ENCODE results near the gene CDH15.

Gene CDH15

DNA sequence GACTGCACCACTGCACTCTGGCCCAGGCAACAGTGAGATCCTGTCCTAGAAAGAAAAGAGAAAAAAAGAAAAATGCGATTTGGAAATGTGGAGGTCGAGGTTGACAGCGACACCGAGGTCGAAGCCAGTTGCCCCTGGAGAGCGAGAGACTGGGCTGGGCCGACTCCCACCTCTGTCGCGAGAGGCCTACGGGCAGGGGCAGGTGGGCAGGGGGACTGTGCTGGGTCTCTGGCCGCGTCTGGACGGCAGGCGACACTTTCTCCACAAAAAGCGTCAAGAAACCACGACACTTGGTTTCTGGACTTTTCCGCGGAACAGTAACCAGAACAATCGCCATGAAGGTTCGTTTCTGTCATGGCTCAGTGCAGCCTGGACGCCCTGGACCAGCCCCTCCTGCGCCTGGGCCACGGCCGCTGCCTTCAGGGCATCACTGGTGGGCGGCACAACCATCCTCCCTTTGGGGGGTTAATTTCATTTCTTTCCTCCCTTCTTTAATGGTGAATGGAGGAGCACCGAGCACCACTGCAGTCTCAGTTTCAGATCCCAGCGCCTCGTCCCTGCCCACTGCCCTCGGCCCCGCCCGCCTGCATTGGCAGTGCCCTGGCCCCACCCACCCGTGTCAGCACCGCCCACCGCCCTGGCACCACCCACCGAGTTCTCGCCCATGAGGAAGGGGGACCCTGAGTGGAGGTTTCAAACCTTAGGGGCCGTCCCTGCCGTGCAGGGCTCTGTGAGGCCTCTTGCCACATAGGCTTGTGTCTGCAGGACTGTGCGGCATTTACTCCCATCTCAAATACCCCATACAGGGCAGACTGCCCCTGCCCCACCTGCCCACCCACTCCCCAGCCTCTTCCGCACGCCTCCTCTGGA lies 18.5 kb upstream of the CDH15 start:
- no peak overlapping the region for H3K27ac ChIP-seq (ENCODE audit: low read length)
- no peaks in the 10 kb centered on the region for H3K27me3 ChIP-seq (ENCODE audit: control insufficient read depth, insufficient read depth, low read length)
- H3K4me3 ChIP-seq (ENCODE audit: low read length) = no peak overlapping the region
- peaks cover 2% of the 10 kb centered on the region for H3K36me3 ChIP-seq (ENCODE audit: control insufficient read depth, low read depth, low read length)
- peaks cover 6% of the 10 kb centered on the region for H3K9me3 ChIP-seq (ENCODE audit: control insufficient read depth, low read depth, low read length)
- no peaks in the 10 kb centered on the region for H3K4me1 ChIP-seq (ENCODE audit: control insufficient read depth, low read depth, low read length)
- no peak overlapping the region for H3K9ac ChIP-seq (ENCODE audit: low read length)

- Histone ChIP-seq H3K9ac (ENCODE audit: low read length) (no peak overlapping the region), H3K27ac (ENCODE audit: low read length) (no peak overlapping the region), H3K36me3 (ENCODE audit: control insufficient read depth, low read depth, low read length) (peaks cover 2% of the 10 kb centered on the region), H3K4me3 (ENCODE audit: low read length) (no peak overlapping the region), H3K9me3 (ENCODE audit: control insufficient read depth, low read depth, low read length) (peaks cover 6% of the 10 kb centered on the region), H3K27me3 (ENCODE audit: control insufficient read depth, insufficient read depth, low read length) (no peaks in the 10 kb centered on the region), H3K4me1 (ENCODE audit: control insufficient read depth, low read depth, low read length) (no peaks in the 10 kb centered on the region)
These were observed 17.7 kb upstream of the CDH15 start for GRCh38 chr16:89153848-89154271.

GRCh38 chr16:89154390-89155183 lies 17.0 kb upstream of the CDH15 start:
- no peaks in the 10 kb centered on the region for H3K27me3 ChIP-seq (ENCODE audit: control insufficient read depth, insufficient read depth, low read length)
- H3K9me3 ChIP-seq (ENCODE audit: control insufficient read depth, low read depth, low read length) = no peaks in the 10 kb centered on the region
- H3K9ac ChIP-seq (ENCODE audit: low read length) = no peak overlapping the region
- H3K36me3 ChIP-seq (ENCODE audit: control insufficient read depth, low read depth, low read length) = peaks cover 2% of the 10 kb centered on the region
- H3K27ac ChIP-seq (ENCODE audit: low read length) = no peak overlapping the region
- H3K4me3 ChIP-seq (ENCODE audit: low read length) = no peak overlapping the region
- no peaks in the 10 kb centered on the region for H3K4me1 ChIP-seq (ENCODE audit: control insufficient read depth, low read depth, low read length)

GRCh38 chr16:89155184-89155679 lies 16.3 kb upstream of the CDH15 start:
- Histone ChIP-seq H3K27me3 (ENCODE audit: control insufficient read depth, insufficient read depth, low read length) (no peaks in the 10 kb centered on the region), H3K9ac (ENCODE audit: low read length) (no peak overlapping the region), H3K27ac (ENCODE audit: low read length) (no peak overlapping the region), H3K4me3 (ENCODE audit: low read length) (no peak overlapping the region), H3K9me3 (ENCODE audit: control insufficient read depth, low read depth, low read length) (no peaks in the 10 kb centered on the region), H3K4me1 (ENCODE audit: control insufficient read depth, low read depth, low read length) (no peaks in the 10 kb centered on the region), H3K36me3 (ENCODE audit: control insufficient read depth, low read depth, low read length) (peaks cover 2% of the 10 kb centered on the region)

- no peak overlapping the region for H3K27ac ChIP-seq (ENCODE audit: low read length)
- peaks cover 2% of the 10 kb centered on the region for H3K36me3 ChIP-seq (ENCODE audit: control insufficient read depth, low read depth, low read length)
- H3K27me3 ChIP-seq (ENCODE audit: control insufficient read depth, insufficient read depth, low read length) = no peaks in the 10 kb centered on the region
- no peak overlapping the region for H3K4me3 ChIP-seq (ENCODE audit: low read length)
- no peak overlapping the region for H3K9ac ChIP-seq (ENCODE audit: low read length)
- no peaks in the 10 kb centered on the region for H3K4me1 ChIP-seq (ENCODE audit: control insufficient read depth, low read depth, low read length)
- no peaks in the 10 kb centered on the region for H3K9me3 ChIP-seq (ENCODE audit: control insufficient read depth, low read depth, low read length)
These were observed 15.5 kb upstream of the CDH15 start for GRCh38 chr16:89155851-89156739.

DNA sequence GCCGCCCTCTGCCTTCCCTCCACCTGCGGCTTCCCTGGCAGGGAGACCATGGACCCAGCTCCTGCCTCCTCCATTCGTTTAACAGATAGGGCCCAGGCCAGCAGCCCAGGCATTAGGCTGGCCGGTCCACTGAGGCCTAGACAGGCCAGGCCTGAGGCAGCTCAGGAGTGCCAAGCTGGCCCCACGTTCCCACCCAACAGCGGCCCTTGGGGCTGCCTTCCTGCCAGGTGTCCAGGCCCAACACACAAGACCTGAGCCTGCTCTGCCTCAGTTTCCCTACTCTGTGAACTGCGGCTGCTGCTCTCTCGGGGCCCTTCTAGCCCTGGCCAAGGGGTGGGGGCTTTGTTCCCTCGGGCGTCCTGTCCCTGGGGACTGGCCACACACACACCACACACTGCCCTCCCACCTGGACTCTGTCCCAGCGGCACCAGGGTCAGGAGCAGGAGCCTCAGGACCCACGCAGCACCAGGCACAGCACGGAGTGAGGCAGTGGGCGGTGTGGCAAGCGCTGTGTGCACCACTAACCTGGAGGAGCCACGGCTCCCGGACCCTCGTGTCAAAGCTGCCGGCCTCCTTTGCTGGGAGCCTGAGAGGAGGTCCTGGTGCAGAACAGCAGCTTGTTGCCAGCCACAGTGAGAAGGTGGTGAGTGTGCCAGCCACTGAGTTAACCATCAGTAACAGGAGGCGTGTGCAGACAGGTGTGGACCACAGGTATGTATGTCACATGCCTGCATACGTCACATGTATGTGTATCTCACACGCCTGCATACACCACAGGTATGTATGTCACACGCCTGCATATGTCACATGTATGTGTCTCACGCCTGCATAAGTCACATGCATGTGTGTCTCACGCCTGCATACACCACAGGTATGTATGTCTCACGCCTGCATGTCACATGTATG lies 14.6 kb upstream of the CDH15 start:
- Histone ChIP-seq H3K4me1 (ENCODE audit: control insufficient read depth, low read depth, low read length) (no peaks in the 10 kb centered on the region), H3K27ac (ENCODE audit: low read length) (no peak overlapping the region), H3K27me3 (ENCODE audit: control insufficient read depth, insufficient read depth, low read length) (no peaks in the 10 kb centered on the region), H3K9me3 (ENCODE audit: control insufficient read depth, low read depth, low read length) (no peaks in the 10 kb centered on the region), H3K4me3 (ENCODE audit: low read length) (no peak overlapping the region), H3K36me3 (ENCODE audit: control insufficient read depth, low read depth, low read length) (no peaks in the 10 kb centered on the region), H3K9ac (ENCODE audit: low read length) (no peak overlapping the region)

GRCh38 chr16:89157778-89158177 lies 13.8 kb upstream of the CDH15 start:
- H3K4me3 ChIP-seq (ENCODE audit: low read length) = no peak overlapping the region
- no peaks in the 10 kb centered on the region for H3K9me3 ChIP-seq (ENCODE audit: control insufficient read depth, low read depth, low read length)
- no peaks in the 10 kb centered on the region for H3K4me1 ChIP-seq (ENCODE audit: control insufficient read depth, low read depth, low read length)
- no peaks in the 10 kb centered on the region for H3K27me3 ChIP-seq (ENCODE audit: control insufficient read depth, insufficient read depth, low read length)
- H3K9ac ChIP-seq (ENCODE audit: low read length) = no peak overlapping the region
- no peak overlapping the region for H3K27ac ChIP-seq (ENCODE audit: low read length)
- H3K36me3 ChIP-seq (ENCODE audit: control insufficient read depth, low read depth, low read length) = no peaks in the 10 kb centered on the region

DNA sequence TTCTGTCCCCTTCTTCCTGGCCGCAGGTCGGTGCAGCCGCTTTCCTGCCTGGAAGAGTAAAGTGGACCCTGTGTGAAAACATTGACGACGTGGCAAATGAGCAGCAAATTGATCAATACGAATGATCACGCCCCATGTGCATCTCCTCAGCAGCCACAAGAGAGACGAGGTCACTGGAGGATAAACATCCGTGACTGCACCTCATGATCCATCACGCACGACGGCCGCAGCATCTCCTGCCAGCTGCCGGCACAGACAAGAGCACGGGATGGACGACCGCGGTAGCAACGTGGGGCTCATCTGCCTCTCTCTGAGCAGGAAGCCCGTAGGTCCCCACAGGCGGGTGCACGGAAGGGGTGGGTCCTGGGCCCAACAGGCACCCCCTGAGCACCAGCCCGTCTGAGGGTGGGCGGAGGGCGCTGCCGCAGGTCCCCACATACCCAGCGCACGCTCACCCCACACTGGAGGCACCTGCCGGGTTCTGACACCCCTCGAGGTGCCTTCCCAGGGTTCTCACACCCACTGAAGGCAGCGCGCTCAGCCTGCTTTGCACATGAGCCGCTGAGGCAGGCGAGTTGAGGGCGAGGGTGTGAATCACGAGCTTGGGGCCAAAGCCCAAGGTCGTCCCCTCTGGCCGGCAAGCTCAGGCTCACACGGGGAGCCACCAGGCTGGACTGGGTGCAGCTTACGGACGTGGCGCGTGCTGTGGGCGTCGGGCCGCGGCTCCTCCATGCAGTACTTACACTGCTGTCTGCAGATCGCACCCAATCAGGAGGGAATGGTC lies 12.3 kb upstream of the CDH15 start:
- Histone ChIP-seq H3K27ac (ENCODE audit: low read length) (no peak overlapping the region), H3K4me1 (ENCODE audit: control insufficient read depth, low read depth, low read length) (no peaks in the 10 kb centered on the region), H3K9me3 (ENCODE audit: control insufficient read depth, low read depth, low read length) (no peaks in the 10 kb centered on the region), H3K27me3 (ENCODE audit: control insufficient read depth, insufficient read depth, low read length) (no peaks in the 10 kb centered on the region), H3K36me3 (ENCODE audit: control insufficient read depth, low read depth, low read length) (no peaks in the 10 kb centered on the region), H3K9ac (ENCODE audit: low read length) (no peak overlapping the region), H3K4me3 (ENCODE audit: low read length) (no peak overlapping the region)

- Histone ChIP-seq H3K4me1 (ENCODE audit: control insufficient read depth, low read depth, low read length) (no peaks in the 10 kb centered on the region), H3K9me3 (ENCODE audit: control insufficient read depth, low read depth, low read length) (no peaks in the 10 kb centered on the region), H3K27me3 (ENCODE audit: control insufficient read depth, insufficient read depth, low read length) (no peaks in the 10 kb centered on the region), H3K36me3 (ENCODE audit: control insufficient read depth, low read depth, low read length) (no peaks in the 10 kb centered on the region), H3K9ac (ENCODE audit: low read length) (no peak overlapping the region), H3K27ac (ENCODE audit: low read length) (no peak overlapping the region), H3K4me3 (ENCODE audit: low read length) (no peak overlapping the region)
These were observed 11.6 kb upstream of the CDH15 start for GRCh38 chr16:89159850-89160354.

All from iPS-18a (cell line).